ENCODE measurements around the gene JMJD6.

GRCh38 chr17:76673729-76674128, 52.7 kb downstream of the JMJD6 start:
- TF ChIP-seq POLR2A (IDR thresholded peaks at IDR 0.05) (no peak), CTCF (IDR thresholded peaks at IDR 0.05) (no peak)

Measured in adrenal gland (tissue), 5 donors.